CD4-positive, alpha-beta T cell treated with Interleukin-4 for 4 hours (primary cell): ENCODE measurements around the gene LMAN2.
A peak's percentile ranks its signal among the peaks of the same experiment; 100 is the strongest.
"Not testable (repeated sequence)": the region's sequence is repeated elsewhere in the genome, so short reads cannot be mapped to it uniquely, and the experiment has no call there.

ENCODE experiments used
- DNase-seq: peaks from one replicate; pipeline ENCODE4 v3.0.0-alpha.2; 2020

Gene LMAN2

DNA sequence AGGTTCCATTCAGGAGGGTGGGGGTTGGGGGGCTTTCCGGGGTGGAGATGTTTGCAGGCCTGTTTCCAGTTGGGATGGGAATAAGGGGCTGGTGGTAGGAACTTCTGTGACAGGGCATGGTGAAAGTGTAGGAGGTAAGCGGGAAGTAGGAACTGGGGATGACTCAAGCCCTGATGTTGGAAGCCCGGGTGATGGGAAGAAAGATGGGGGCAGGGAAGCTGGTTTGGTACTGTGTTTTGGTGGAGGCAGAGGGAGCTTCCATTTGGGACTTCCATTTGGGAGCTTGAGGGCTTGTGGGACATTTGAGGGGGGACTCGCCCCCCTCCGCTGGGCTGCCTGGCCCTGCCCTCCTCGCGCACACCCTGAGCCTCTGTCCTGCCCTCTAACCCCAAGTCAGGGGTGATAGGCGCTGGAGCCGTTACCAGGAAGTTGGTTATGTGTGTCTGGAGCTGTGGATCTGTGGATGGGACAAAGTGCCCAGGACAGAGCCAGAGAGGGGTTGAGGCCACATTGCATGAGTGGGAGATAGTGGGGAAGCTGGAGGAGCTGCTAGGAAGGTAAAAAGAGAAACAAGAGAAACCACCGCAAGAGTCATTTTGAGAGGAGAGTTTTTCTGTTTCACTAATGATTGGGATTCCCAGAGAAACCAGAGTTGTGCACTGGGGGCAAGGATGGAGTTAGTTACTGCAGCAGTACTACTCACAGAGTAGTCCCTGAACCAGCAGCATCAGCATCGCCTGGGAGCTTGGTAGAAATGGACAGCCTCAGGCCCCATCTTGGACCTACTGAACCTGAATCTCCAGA, 12.9 kb upstream of the LMAN2 start:
- no peak for DNase-seq

DNA sequence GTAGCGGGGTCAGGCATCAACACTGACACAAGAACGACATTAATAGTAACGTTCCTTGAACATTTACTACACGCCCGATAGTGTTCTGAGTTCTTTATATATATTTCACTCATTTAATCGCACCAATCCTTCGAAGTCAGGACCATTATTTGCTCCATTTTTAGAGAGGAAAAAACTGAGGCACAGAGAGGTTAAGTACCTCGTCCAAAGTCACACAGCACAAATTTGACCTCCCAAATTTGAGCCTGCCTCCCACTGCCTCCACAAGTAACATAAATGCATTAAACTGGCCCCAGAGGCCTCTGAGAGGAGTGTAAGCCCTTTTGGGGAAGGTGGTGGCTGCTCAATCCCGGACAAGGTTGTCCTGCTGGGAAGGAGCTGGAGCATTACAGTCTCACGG, 12.1 kb upstream of the LMAN2 start:
- no peak for DNase-seq

DNA sequence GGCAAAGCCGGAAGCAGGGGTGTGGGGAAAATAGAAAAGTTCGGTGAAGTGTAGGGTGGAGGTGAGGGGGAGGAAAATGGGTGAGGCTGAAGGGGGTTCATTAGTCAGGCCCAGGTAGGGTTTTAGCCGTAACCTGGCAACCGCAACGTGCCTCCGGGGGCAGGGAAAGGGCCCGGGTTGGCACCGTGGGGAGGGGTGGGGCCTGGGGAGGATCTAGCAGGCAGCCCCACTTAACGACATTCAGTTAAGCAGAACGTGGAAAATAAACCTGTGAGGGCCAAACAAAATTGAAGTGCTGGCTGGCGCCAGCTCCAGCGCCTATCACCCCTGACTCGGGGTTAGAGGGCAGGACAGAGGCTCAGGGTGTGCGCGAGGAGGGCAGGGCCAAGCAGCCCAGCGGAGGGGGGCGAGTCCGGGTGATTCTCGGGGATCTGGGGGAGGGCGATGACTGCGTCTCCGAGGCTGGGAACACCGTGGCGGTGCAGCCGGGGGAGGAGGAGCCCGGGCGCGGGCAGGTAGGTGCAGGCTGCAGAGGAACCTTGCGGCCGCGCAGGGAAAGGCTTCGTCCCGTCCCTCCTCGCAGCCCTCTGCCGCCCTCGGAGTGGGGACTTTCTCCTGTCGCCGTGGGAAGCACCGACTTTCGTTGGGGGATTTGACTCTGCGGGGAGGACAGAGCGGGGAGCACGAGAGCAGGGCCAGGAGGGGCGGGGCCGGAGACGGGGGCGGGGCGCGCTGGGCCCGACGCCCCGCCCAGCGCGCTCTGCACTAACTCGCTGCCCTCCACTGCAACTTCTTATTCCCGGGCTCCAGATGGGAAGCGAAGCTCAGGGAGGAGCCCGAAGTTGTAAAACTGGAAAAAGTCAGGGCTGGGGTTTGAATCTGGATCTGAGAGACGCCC, 11.4 kb upstream of the LMAN2 start:
- peak; percentile 82 for DNase-seq

DNA sequence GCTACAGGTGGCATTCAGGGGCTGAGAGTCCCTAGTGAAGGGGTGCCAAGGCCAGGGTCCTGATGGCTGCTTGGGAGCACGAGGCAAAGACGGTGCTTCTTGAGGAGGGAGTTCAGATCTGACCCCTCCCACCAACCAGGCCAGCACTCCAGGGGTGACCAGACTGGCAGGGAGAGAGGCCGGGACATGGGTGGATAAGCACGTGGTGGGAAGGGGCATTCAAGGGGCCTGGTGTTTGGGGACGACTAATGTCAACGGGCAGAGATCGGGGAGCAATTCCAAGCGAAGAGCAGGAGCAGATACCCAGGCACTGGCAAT, 10.8 kb upstream of the LMAN2 start:
- DNase-seq, result no peak

DNA sequence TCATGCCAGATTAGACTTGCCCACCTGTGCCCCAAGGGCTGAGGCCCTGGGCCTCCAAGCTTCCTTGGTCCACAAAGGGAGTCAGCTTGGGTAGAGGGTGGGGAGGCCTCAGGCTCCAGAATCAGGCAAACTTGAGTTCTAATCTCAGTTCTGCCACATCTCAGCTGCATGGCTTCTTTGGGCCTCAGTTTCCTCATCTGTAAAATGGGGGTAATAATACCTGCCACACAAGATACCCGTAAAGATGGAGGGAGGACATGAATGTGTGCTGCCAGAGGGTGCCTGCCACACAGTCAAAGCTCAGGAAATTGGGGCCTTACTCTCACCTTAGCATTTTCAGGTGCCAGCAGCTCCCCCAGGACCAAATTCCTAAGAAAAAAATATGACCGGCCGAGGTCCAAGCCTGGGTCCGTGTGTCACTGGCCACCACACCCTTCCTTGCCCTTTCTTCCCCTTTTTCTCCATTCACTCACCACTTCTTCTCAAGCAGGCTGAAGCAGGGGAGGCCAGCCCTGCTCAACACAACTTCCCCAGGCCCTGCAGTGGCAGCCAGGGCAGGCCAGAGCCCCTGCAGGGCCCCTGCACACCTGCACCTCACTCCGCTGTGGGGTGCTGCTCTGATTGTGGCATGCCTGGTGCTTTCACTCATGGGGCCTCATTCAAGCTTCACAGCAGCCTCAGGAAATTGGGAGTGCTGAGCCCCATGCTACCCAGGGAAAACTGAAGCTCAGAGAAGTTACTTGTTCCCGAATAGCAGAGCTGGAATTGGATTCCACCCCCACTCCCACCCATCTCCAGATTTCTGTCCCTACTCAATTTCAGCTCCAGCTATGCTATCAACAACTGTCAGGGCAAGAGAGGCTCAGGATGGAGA, 10.2 kb upstream of the LMAN2 start:
- DNase-seq, result no peak

DNA sequence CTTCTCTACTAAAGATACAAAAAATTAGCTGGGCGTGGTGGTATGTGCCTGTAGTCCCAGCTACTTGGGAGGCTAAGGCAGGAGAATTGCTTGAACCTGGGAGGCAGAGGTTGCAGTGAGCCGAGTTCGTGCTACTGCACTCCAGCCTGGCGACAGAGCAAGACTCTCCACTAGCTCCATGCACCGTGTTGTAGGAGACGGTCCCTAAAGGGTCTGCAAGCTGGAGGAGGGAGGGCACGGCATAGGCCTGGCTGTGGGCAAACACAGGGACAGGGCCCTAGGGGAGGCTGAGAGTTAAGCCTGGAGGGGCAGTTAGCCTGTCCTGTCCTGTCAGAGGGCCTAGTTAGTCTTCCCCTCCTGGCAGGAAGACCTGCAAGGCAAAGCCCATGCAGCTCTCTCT, 9.3 kb upstream of the LMAN2 start:
- not testable (repeated sequence) for DNase-seq

DNA sequence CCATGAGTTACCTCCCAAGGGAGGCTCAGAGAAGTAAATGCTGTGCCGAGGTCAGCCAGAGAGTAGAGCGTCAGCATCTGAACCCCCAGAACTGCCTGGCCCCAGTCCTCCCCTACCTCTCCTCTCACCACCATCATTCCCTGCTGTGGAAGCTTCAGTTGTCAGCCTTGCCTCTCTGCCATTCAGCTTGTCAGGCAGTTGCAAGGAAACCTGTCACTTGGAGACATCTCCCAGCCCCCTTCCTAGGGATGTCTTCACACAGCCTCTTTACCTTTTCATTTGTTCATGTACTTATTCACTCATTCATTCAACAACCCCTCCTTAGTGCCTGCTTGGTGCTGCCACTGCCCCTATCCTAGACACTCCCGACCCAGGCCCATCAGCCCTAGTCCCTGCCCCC, 8.4 kb upstream of the LMAN2 start:
- DNase-seq, result no peak

DNA sequence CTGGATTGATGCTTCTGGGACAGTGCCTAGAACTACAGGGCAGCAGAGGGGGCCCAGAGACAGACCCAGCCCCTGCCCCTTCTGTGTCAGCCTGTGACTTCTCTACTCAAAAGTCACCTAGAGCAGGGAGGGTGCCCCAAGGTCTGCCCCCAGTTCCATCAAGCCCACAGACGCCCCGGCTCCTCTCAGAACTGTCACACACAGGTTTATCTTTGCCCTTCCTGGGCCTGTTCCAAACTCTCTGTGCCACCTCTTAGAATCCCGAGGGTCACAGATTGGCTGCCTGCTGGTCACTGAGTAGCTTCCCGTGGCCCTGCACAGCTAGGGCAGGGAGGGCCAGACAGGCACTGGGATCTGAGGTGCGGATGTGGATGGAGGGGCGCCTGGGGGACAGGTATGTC, 8.0 kb upstream of the LMAN2 start:
- DNase-seq, result no peak

DNA sequence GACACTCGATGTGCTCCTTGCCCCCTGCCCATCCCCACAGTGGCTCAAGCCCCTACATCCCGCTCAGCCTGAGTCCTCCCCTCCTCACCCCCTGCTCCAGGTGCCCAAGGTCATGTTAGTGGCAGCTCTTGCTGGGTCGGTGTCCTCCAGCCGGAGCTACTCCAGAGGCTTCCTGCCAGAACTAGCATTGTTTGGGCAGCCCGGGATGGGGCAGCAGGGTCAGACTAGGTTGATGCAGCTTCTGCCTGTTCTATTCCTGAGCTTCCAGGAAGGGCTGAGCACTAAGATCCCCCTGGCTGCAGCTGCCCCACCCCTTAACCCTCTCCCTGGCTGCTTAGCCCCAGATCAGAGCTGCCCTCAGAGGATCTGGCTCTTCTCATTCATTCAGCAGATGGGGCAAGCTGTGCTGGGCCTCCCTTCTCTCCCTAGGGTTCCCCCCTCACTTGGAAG, 6.9 kb upstream of the LMAN2 start:
- no peak for DNase-seq

DNA sequence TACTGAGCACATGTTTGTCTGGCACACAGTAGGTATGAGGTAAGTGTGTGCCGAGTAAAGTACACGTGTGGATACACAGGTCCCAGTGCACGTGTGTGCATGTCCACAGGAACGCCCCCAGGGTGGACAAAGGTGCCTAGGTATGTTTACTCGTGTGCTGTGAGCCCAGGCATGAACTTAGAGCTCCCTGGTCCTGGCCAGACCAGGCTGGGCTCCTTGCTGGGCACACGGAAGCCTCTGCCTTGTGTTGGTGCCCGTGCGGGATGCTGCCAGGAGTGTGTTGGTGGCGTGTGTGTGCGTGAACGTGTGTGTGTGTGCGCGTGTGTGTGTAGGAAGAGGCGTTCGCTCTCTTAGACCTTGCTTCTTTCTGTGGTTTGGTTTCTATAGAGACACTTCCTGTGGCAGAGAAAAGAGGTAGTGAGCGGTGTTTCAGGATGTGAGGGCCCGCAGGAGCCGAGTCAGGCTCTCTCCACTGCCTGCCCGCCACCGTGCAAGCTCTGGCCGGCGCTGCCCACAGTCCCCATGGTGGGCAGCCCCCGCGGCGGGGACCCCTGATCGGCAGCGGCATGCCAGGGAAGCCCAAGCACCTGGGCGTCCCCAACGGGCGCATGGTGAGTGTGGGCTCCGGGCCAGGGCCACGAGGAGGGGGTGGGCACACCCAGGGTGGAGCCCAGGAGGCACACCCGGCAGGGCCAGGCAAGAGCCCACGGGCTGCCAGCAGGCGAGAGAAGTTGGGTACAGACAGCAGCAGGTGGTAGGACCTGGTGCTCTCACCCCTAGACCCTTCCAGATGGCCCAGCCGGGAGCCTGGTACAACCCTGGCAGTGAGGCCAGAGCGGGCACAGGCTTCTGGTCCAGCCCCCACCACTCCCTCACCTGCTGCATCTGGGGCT, 6.2 kb upstream of the LMAN2 start, which contains the start of gene RGS14:
Gene RGS14, plus strand, starts transcription at position 466 of the 893 bp plus-strand sequence. Its CDS starts 101 bp downstream, at position 567.
- peak; percentile 91 for DNase-seq

DNA sequence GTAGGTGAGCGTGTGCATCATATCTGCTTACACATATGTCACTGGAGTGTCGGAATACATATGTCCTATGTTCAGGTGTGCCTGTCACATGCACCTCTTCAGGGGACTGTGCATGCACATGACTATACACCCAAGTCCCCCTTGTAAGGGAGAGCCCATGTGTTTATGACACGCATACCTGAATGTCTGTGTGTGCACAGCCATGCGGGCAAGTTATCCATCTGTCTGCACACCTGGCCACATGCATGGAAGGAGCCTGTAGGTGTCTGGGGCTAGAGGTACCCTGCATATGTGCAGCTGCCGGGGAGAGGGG, 5.6 kb upstream of the LMAN2 start:
- no peak for DNase-seq

DNA sequence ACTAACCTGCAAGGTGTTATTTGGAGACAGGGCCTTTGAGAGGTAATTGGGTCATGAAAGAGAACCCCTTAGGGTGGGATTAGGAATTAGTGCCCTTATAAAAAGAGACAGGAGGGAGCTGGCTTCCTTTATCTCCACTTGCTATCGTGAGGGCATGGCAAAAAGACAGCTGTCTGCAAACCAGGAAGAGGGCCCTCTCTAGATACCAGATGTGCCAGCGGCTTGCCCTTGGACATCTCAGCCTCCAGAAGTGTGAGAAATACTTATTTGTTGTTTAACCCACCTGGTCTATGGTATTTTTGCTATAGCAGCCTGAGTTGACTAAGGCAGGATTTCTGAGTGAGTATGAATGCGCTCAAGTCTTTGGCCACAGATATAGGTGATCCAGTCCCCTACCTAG, 5.3 kb upstream of the LMAN2 start:
- no peak for DNase-seq

DNA sequence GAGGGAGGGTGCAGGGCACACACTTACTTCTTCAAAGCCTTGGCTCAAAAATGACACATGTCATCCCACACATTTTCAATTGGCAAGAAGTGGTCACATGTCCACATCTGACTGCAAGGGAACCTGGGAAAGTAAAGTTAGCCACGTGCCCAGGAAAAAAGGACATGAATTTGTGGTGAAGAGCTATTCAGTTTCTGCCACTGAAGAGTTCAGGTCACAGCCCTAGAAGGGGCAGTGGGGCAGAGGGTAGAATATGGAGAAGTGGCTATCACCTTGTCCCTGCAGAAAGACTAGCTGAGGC, 4.3 kb upstream of the LMAN2 start:
- DNase-seq, result no peak

DNA sequence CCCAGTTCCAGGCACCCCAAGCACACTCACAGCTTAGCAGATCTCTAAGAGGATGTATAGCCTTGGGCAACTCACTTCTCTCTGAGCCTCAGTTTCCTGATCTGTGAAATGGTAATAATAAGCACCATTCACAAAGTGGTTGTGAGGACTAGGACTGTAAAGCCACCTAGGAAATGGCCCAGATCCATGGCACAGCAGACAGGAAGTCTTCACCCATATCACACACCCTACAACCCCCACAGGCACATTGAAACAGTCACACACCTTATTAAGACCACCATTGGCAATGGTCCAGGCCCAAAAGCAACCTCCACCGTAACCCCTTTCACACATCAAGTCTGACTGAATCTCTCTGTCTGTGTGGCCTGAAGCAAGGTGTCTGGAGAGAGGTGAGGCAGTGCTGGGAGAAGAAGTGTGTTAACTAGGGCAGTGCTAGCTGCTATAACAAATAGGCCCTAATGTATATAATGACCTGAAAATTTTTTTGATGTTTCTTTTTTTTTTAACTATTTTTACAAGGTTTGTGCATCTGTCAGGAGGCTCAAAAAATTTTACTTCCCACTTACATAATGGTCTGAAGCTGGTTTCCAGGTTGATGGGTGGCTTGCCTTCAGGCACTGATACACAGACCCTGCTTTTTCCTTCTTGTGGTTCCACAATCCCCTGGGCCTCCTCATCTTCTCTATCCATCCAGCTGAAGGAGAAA, 3.8 kb upstream of the LMAN2 start:
- DNase-seq, result no peak

DNA sequence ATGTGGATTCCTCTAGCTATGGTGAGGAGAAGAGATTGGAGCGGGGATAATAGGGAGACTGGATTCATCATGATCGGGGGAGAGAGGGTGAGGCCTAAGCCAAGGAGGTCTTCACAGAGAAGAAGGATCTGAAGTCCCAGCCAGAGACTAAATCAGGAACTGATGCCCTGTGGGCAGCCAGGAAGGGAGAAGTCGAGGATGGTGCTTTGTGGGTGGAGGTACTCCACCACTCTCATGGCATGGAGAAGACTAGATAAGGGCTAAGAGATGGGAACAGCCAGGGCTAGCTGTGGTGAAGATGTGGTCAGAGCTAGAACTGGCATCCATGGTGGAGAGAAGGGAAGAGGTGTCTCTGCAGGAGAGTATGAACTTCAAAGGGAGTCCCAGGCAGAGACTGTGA, 3.2 kb upstream of the LMAN2 start:
- no peak for DNase-seq

DNA sequence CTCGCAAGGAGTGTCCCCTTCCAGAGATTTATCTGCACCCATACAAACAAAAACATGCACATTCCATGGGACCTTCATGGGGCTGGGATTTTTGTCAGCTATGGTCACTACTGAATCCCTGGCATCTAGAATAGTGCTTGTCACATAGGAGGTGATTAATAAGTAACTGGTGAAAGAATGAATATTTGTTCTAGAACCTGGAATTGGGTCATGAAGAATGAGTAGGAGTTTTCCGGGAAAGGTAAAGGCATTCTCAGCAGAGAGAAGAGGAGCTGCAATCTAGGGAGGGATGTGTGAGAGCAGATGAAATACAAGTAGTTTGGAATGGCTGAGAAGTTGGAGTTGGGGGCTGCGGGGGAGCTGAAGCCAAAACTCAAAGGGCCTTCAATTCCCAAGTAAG, 2.8 kb upstream of the LMAN2 start:
- no peak for DNase-seq

DNA sequence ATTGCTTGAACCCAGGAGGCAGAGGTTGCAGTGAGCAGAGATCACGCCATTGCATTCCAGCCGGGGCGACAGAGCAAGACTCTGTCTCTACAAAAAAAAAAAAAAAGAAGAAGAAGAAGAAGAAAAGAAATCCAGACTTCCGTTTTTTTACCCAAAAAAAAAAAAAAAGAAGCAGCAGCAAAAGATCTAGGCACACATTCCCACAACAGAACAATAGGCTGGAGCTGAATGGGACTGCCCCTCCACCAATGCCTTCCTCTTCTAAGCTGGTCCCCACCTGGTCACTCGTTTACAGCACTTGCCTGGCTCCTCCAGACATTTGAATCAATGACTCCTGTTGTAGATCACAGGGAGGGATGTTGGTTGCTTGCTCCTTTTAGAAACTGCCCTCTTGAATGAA, 1.6 kb upstream of the LMAN2 start:
- no peak for DNase-seq

DNA sequence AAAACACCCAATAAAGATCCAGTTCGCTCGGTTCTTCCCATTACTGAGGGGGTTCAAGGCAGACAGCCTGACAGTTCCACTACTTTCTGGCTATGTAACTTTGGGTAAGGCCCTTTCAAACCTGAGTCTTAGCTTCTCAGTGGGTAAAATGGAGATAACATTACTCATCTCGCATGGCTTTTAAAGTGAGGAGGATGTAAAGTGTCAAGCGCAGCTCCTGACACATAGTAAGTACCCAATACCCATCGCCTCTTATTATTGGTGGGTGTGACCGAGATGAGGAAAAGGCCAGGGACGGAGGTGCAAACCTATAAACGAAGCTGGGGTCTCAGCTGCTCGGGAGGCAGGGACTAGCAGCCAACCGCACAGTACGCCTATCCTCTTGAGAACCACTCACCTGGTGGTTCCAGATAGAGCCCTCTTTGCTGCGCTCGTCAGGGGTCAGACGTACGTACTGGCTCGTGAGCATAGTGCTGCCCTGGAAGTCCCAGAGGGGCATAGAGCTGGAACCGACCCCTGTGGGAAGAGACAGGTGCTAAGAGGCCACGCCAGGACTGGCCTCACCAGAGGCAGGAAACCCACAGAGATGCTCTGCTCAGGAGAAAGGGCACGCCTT, 584 bp downstream of the LMAN2 start:
- no peak for DNase-seq

DNA sequence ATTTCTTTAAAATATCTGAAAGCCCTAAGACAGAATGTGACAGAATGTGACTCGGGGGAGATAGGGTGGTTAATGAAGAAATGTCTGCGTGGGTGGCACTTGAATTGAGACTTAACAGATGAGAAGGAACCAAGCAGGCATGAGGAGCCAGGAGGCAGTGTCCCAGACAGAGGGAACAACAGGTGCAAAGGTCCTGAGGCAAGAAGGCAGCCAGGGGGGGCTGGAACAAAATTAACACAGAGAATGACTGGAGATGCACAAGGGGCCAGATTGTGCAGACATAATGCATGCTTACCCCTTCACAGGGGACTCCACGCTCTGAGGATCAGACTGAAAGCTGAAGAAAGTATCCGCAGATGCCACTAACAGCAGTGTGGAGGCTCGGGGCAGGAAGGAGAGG, 1.7 kb downstream of the LMAN2 start:
- no peak for DNase-seq

DNA sequence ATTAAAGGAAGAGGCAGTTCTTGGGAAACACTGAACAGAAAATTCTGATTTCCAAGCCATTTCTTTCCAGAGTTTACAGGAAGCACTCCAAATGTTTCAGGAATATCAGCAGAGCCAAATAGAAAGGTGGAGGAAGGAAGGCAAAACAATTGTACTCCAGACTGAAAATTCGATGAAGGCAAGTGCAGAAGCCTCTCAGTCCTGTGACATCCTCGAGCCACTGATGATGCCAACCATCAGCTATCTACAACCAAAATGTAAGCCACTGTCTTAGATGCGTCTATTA, 2.2 kb downstream of the LMAN2 start:
- DNase-seq, result no peak

DNA sequence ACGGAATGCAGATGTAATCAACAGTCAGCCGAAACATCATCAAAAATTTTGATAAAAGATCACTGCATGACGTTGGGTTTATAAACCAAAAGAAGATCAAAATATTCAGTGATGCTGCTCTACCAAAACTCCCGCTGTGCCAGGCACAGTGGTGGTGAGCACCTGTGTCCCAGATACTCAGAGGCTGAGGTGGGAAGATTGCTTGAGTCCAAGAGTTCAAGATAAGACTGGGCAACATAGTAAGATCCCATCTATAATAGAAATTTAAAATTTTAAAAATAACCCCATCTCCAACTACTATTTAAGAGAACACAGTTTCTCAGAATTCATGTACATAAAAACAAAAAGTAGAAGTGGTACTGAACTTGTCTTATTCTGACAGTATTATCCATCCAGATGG, 3.8 kb downstream of the LMAN2 start:
- no peak for DNase-seq

DNA sequence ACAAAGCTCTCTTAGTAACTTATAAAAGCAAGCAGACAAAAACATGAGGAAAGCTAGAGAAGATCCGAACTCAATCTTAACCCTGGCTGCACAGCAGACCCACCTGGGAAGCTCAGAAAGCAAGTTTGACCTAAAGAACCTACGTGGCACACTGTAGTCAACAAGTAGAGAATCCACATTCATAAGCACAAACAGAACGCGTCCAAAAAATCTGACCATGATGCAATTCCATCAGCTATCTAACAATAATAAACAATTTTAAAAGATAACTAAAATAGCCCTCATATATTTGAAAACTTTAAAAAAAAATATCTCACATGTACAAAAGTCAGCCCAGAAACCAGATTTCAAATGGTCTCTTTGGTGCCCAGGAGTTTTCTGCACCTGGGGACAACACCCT, 4.6 kb downstream of the LMAN2 start:
- no peak for DNase-seq
